ENCODE measurements around the gene FRMPD1.

FRMPD1 gene

GRCh38 chr9:37653385-37653784 lies 2.6 kb downstream of the FRMPD1 start:
- peaks cover 10% of the 10 kb centered on the region for H3K4me1 ChIP-seq (ENCODE audit: insufficient read depth, low read length, severe bottlenecking)

GRCh38 chr9:37656936-37657335 lies 6.2 kb downstream of the FRMPD1 start:
- Histone ChIP-seq H3K9ac (ENCODE audit: low read length) (no peak overlapping the region), H3K9me2 (ENCODE audit: low read depth, low read length) (no peaks in the 10 kb centered on the region), H3K36me3 (ENCODE audit: insufficient read depth, low read length) (no peaks in the 10 kb centered on the region), H3K27me3 (ENCODE audit: insufficient read depth, low read length) (peaks cover 7% of the 10 kb centered on the region; the same call in 1 of the 2 replicates), H3K79me2 (ENCODE audit: insufficient read depth, low read length) (no peaks in the 10 kb centered on the region), H3K9me3 (ENCODE audit: low read length) (no peaks in the 10 kb centered on the region), H3K4me2 (ENCODE audit: low read length) (no peak overlapping the region), H3F3A (ENCODE audit: insufficient read depth, low read length) (no peaks in the 10 kb centered on the region), H4K20me1 (ENCODE audit: insufficient read depth, low read length) (no peaks in the 10 kb centered on the region), H3K27ac (ENCODE audit: low read depth, low read length, poor library complexity, severe bottlenecking) (no peak overlapping the region), H3K4me1 (ENCODE audit: insufficient read depth, low read length, severe bottlenecking) (no peaks in the 10 kb centered on the region), H3K4me3 (ENCODE audit: low read depth, low read length, poor library complexity, severe bottlenecking) (no peak overlapping the region), H2AFZ (ENCODE audit: low read length) (no peak overlapping the region)
- no peak for TF ChIP-seq CTCF (IDR thresholded peaks at IDR 0.05; ENCODE audit: low read length)
- no peak for TF ChIP-seq EZH2 (IDR thresholded peaks at IDR 0.05; ENCODE audit: borderline replicate concordance, low read length)

More at GRCh38 chr9:37653385-37653784, 2.6 kb downstream of the FRMPD1 start:
- no peak overlapping the region for H3K4me2 ChIP-seq (ENCODE audit: low read length)
- TF ChIP-seq CTCF (IDR thresholded peaks at IDR 0.05; ENCODE audit: low read length) (no peak), EZH2 (IDR thresholded peaks at IDR 0.05; ENCODE audit: borderline replicate concordance, low read length) (no peak)
- no peaks in the 10 kb centered on the region for H3K79me2 ChIP-seq (ENCODE audit: insufficient read depth, low read length)
- H3F3A ChIP-seq (ENCODE audit: insufficient read depth, low read length), result no peaks in the 10 kb centered on the region
- no peak overlapping the region for H3K9ac ChIP-seq (ENCODE audit: low read length)
- H3K9me3 ChIP-seq (ENCODE audit: low read length), result no peaks in the 10 kb centered on the region
- no peak overlapping the region for H2AFZ ChIP-seq (ENCODE audit: low read length)
- H3K27me3 ChIP-seq (ENCODE audit: insufficient read depth, low read length), result peaks cover 7% of the 10 kb centered on the region; the same call in 1 of the 2 replicates
- no peaks in the 10 kb centered on the region for H4K20me1 ChIP-seq (ENCODE audit: insufficient read depth, low read length)
- no peaks in the 10 kb centered on the region for H3K9me2 ChIP-seq (ENCODE audit: low read depth, low read length)
- no peak overlapping the region for H3K4me3 ChIP-seq (ENCODE audit: low read depth, low read length, poor library complexity, severe bottlenecking)
- no peak overlapping the region for H3K27ac ChIP-seq (ENCODE audit: low read depth, low read length, poor library complexity, severe bottlenecking)
- H3K36me3 ChIP-seq (ENCODE audit: insufficient read depth, low read length), result no peaks in the 10 kb centered on the region

GRCh38 chr9:37660691-37661090 lies 9.9 kb downstream of the FRMPD1 start:
- H3K36me3 ChIP-seq (ENCODE audit: insufficient read depth, low read length), result no peaks in the 10 kb centered on the region
- H3K27ac ChIP-seq (ENCODE audit: low read depth, low read length, poor library complexity, severe bottlenecking), result no peak overlapping the region
- H3K9me3 ChIP-seq (ENCODE audit: low read length), result no peaks in the 10 kb centered on the region
- no peak overlapping the region for H2AFZ ChIP-seq (ENCODE audit: low read length)
- TF ChIP-seq EZH2 (IDR thresholded peaks at IDR 0.05; ENCODE audit: borderline replicate concordance, low read length), result no peak
- no peak for TF ChIP-seq CTCF (IDR thresholded peaks at IDR 0.05; ENCODE audit: low read length)
- no peaks in the 10 kb centered on the region for H3K79me2 ChIP-seq (ENCODE audit: insufficient read depth, low read length)
- H3K27me3 ChIP-seq (ENCODE audit: insufficient read depth, low read length), result peaks cover 7% of the 10 kb centered on the region; the same call in 1 of the 2 replicates
- H4K20me1 ChIP-seq (ENCODE audit: insufficient read depth, low read length), result no peaks in the 10 kb centered on the region
- H3K4me3 ChIP-seq (ENCODE audit: low read depth, low read length, poor library complexity, severe bottlenecking), result no peak overlapping the region
- no peaks in the 10 kb centered on the region for H3K4me1 ChIP-seq (ENCODE audit: insufficient read depth, low read length, severe bottlenecking)
- no peak overlapping the region for H3K4me2 ChIP-seq (ENCODE audit: low read length)
- H3K9ac ChIP-seq (ENCODE audit: low read length), result no peak overlapping the region
- H3F3A ChIP-seq (ENCODE audit: insufficient read depth, low read length), result no peaks in the 10 kb centered on the region
- no peaks in the 10 kb centered on the region for H3K9me2 ChIP-seq (ENCODE audit: low read depth, low read length)

All from OCI-LY1 (cell line).